ENCODE results near the gene HRH1.

DNA sequence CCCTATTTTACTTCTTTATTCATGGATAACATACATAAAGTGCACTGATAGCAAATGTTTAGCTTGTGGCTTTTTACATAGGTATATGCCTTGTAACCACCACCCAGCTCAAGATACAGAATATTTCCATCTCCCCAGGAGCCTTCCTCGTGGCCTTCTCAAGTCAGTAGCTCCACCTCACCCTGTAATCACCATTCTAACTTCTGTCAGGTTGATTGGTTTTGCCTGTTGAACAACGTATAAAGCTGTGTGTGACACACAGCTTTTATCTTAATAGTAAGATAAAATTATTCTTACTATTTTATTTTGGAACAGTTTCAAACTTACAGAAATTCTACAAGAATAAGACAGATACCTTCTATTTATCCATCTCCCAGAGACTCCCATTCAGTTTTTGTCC, 131.2 kb downstream of the HRH1 start:
- TF ChIP-seq RCOR1 (conservative IDR thresholded peaks at IDR 0.05; ENCODE audit: low read depth, low read length): no peak
- TF ChIP-seq, protein P1, sequence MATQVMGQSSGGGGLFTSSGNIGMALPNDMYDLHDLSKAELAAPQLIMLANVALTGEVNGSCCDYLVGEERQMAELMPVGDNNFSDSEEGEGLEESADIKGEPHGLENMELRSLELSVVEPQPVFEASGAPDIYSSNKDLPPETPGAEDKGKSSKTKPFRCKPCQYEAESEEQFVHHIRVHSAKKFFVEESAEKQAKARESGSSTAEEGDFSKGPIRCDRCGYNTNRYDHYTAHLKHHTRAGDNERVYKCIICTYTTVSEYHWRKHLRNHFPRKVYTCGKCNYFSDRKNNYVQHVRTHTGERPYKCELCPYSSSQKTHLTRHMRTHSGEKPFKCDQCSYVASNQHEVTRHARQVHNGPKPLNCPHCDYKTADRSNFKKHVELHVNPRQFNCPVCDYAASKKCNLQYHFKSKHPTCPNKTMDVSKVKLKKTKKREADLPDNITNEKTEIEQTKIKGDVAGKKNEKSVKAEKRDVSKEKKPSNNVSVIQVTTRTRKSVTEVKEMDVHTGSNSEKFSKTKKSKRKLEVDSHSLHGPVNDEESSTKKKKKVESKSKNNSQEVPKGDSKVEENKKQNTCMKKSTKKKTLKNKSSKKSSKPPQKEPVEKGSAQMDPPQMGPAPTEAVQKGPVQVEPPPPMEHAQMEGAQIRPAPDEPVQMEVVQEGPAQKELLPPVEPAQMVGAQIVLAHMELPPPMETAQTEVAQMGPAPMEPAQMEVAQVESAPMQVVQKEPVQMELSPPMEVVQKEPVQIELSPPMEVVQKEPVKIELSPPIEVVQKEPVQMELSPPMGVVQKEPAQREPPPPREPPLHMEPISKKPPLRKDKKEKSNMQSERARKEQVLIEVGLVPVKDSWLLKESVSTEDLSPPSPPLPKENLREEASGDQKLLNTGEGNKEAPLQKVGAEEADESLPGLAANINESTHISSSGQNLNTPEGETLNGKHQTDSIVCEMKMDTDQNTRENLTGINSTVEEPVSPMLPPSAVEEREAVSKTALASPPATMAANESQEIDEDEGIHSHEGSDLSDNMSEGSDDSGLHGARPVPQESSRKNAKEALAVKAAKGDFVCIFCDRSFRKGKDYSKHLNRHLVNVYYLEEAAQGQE (IDR thresholded peaks at IDR 0.05; ENCODE audit: low read depth, low read length): no peak
- no peak for TF ChIP-seq POLR2A (IDR thresholded peaks at IDR 0.05; ENCODE audit: low read depth, low read length)
- no peak for TF ChIP-seq TCF7 (IDR thresholded peaks at IDR 0.05; ENCODE audit: borderline replicate concordance)
- no peak for TF ChIP-seq MXI1 (IDR thresholded peaks at IDR 0.05; ENCODE audit: low read depth, low read length)
- TF ChIP-seq, protein P2, sequence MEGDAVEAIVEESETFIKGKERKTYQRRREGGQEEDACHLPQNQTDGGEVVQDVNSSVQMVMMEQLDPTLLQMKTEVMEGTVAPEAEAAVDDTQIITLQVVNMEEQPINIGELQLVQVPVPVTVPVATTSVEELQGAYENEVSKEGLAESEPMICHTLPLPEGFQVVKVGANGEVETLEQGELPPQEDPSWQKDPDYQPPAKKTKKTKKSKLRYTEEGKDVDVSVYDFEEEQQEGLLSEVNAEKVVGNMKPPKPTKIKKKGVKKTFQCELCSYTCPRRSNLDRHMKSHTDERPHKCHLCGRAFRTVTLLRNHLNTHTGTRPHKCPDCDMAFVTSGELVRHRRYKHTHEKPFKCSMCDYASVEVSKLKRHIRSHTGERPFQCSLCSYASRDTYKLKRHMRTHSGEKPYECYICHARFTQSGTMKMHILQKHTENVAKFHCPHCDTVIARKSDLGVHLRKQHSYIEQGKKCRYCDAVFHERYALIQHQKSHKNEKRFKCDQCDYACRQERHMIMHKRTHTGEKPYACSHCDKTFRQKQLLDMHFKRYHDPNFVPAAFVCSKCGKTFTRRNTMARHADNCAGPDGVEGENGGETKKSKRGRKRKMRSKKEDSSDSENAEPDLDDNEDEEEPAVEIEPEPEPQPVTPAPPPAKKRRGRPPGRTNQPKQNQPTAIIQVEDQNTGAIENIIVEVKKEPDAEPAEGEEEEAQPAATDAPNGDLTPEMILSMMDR (IDR thresholded peaks at IDR 0.05 in 2 of 3, conservative IDR thresholded peaks at IDR 0.05 in 1 of 3; ENCODE audit: control insufficient read depth in 2 of 3, extremely low read depth in 1 of 3, insufficient read depth in 1 of 3, low read depth in 3 of 3, low read length in 3 of 3): no peak
- TF ChIP-seq, protein P3, sequence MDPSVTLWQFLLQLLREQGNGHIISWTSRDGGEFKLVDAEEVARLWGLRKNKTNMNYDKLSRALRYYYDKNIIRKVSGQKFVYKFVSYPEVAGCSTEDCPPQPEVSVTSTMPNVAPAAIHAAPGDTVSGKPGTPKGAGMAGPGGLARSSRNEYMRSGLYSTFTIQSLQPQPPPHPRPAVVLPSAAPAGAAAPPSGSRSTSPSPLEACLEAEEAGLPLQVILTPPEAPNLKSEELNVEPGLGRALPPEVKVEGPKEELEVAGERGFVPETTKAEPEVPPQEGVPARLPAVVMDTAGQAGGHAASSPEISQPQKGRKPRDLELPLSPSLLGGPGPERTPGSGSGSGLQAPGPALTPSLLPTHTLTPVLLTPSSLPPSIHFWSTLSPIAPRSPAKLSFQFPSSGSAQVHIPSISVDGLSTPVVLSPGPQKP (IDR thresholded peaks at IDR 0.05; ENCODE audit: low read depth, low read length): no peak
- TF ChIP-seq ASH2L (IDR thresholded peaks at IDR 0.05; ENCODE audit: borderline replicate concordance, low read depth): no peak
